Caco-2 (cell line): ENCODE measurements around the gene PTPRB. TPM values are rescaled to one million over a fixed set of nuclear protein-coding genes. Genes with fewer than 3 reads are reported as not detected.

Source experiments
- BruUV-seq: library from RNA; stranded (reverse); fragments of 400-500 nt; replicated peaks from 2 replicates; lab custom pipeline; 2021; lab: Mats Ljungman, UMichigan
- CTCF ChIA-PET: fragments of 300-600 bp; sonication (Branson Sonifier 250); formaldehyde crosslinking; loops from one replicate; lab custom pipeline; 2022; ENCODE audit warnings: antibody characterized with exemption; lab: Charles Lee
- POLR2A ChIA-PET: fragments of 300-600 bp; sonication (Branson Sonifier 250); formaldehyde crosslinking; loops from one replicate; lab custom pipeline; 2022; ENCODE audit warnings: antibody characterized with exemption; lab: Charles Lee
- DNase-seq, 2 experiments: peaks; one replicate each; pipeline versions ENCODE4 v3.0.0 to v3.0.0-alpha.2; 2020 to 2022
- H3K27me3 ChIP-seq: replicated peaks from 2 replicates; pipeline ENCODE4 v1.6.0; 2011; ENCODE audit warnings: low read length; ENCODE audit not compliant: control insufficient read depth, insufficient read depth
- H3K36me3 ChIP-seq: 2 replicates; pipeline ENCODE4 v1.5.1; 2011; ENCODE audit warnings: low read length; ENCODE audit not compliant: control insufficient read depth, insufficient read depth
- H3K4me1 ChIP-seq: fragments of 250-450 bp; sonication (Bioruptor Pico); 2 replicates; pipeline ENCODE4 v1.5.1; 2020; ENCODE audit warnings: mild to moderate bottlenecking
- H3K4me3 ChIP-seq: 2 replicates; pipeline ENCODE4 v1.5.1; 2011; ENCODE audit warnings: low read depth, mild to moderate bottlenecking, control low read depth, low read length
- H3K9me3 ChIP-seq: fragments of 250-450 bp; sonication (Bioruptor Pico); 2 replicates; pipeline ENCODE4 v1.5.1; 2020; ENCODE audit warnings: mild to moderate bottlenecking, moderate library complexity
- H3K27ac Mint-ChIP-seq: one replicate; pipeline ENCODE4 v1.8.0; 2022; ENCODE audit warnings: mixed read lengths; ENCODE audit not compliant: unreplicated experiment
- H3K27me3 Mint-ChIP-seq: one replicate; pipeline ENCODE4 v1.8.0; 2022; ENCODE audit warnings: mixed read lengths; ENCODE audit not compliant: insufficient read depth, unreplicated experiment
- H3K36me3 Mint-ChIP-seq: one replicate; pipeline ENCODE4 v1.8.0; 2022; ENCODE audit warnings: mild to moderate bottlenecking, mixed read lengths; ENCODE audit not compliant: insufficient read depth, unreplicated experiment
- H3K4me1 Mint-ChIP-seq: one replicate; pipeline ENCODE4 v1.8.0; 2022; ENCODE audit warnings: low read depth, mixed read lengths; ENCODE audit not compliant: unreplicated experiment
- H3K4me3 Mint-ChIP-seq: one replicate; pipeline ENCODE4 v1.8.0; 2022; ENCODE audit warnings: mild to moderate bottlenecking, moderate library complexity, mixed read lengths; ENCODE audit not compliant: unreplicated experiment
- H3K9me3 Mint-ChIP-seq: one replicate; pipeline ENCODE4 v1.8.0; 2022; ENCODE audit warnings: mixed read lengths; ENCODE audit not compliant: unreplicated experiment
- CTCF ChIP-seq, 2 experiments: fragments of 200-600 bp in 1 of 2; IDR thresholded peaks; 1 replicate in 1 of 2; 2 replicates in 1 of 2; pipeline versions ENCODE4 v1.5.1 to v1.8.0; 2011 to 2022; ENCODE audit warnings: antibody characterized with exemption in 1 of 2, control low read depth in 1 of 2, inconsistent platforms in 1 of 2, low read depth in 1 of 2, low read length in 1 of 2, mild to moderate bottlenecking in 1 of 2, moderate library complexity in 1 of 2; ENCODE audit not compliant: insufficient read depth in 1 of 2, severe bottlenecking in 1 of 2, unreplicated experiment in 1 of 2
- intact Hi-C: fragments of 100-400 bp; cut with micrococcal nuclease; formaldehyde crosslinking; loops from one replicate; pipeline ENCODE4 v1.10.0; 2022; ENCODE audit not compliant: unreplicated experiment
- total RNA-seq: library from RNA; stranded (reverse); gene quantifications from 2 replicates; pipeline ENCODE4 v1.2.3, GENCODE V29; 2022

Gene PTPRB
- total RNA-seq, 1 experiment from 2014 or later, result 0.73 TPM

DNA sequence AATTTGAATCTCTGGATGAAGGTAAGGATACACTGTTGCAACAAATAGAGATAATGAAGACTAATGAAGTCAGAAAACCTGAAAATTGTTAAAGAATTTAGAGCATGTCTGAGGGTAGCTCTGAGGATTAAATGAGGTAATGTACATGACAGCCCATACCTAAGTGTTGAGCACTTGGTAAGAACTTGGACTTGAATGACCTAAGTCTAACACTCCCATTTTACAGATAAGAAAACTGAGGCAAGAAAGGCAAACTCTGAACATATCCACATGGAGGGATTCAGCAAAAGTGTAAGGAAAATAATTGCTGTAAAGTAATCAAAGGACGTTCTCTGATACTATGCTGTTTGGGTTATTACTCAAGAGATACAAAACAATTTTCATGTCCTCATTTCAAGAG lies 29.0 kb downstream of the PTPRB start:
- no TSS peak for BruUV-seq
- DNase-seq, result no peak
- H3K4me3 Mint-ChIP-seq, result no peak overlapping the region
- H3K27me3 Mint-ChIP-seq, result peaks cover 8% of the 10 kb centered on the region
- no peaks in the 10 kb centered on the region for H3K36me3 Mint-ChIP-seq
- no peaks in the 10 kb centered on the region for H3K9me3 ChIP-seq
- no peak overlapping the region for H3K27ac Mint-ChIP-seq
- H3K9me3 Mint-ChIP-seq, result no peaks in the 10 kb centered on the region
- intact Hi-C loops, result loop anchor here (10.0 kb wide), 1 partner anchor 237 kb away; no protein-coding TSS in a partner anchor
- peaks cover 2% of the 10 kb centered on the region; the same call in 1 of the 2 replicates for H3K27me3 ChIP-seq
- POLR2A ChIA-PET, result no interaction called here
- no peaks in the 10 kb centered on the region for H3K36me3 ChIP-seq
- H3K4me3 ChIP-seq, result no peak overlapping the region
- no peaks in the 10 kb centered on the region for H3K4me1 ChIP-seq
- no peaks in the 10 kb centered on the region for H3K4me1 Mint-ChIP-seq
- CTCF ChIA-PET, result no interaction called here
- no peak for TF ChIP-seq CTCF (IDR thresholded peaks at IDR 0.05; ENCODE audit: insufficient read depth in 1 of 2, low read depth in 1 of 2, low read length in 1 of 2, severe bottlenecking in 1 of 2, unreplicated experiment in 1 of 2)

DNA sequence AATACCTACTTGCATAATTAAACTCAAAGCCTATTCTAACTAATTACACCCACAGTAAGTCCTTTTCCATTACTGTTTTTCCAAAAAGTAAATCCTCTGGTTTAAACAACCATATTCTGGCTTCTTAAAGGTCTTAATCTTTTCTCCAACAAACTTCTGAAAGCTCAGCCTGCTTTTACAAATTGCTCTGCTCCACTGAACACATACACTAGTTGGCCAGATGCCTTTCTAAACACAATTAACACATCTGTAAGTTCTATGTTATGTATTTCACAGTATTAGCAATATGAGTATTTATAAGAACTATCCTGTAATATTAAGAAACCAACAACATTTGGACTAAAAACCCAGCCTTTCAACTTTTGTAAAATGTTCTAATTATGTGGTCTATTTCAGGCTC lies 30.1 kb downstream of the PTPRB start:
- CTCF ChIA-PET, result no interaction called here
- intact Hi-C loops, result loop anchor here (10.0 kb wide), 1 partner anchor 238 kb away; no protein-coding TSS in a partner anchor
- no peak for TF ChIP-seq CTCF (IDR thresholded peaks at IDR 0.05; ENCODE audit: insufficient read depth in 1 of 2, low read depth in 1 of 2, low read length in 1 of 2, severe bottlenecking in 1 of 2, unreplicated experiment in 1 of 2)
- no peaks in the 10 kb centered on the region for H3K9me3 Mint-ChIP-seq
- no peaks in the 10 kb centered on the region for H3K36me3 ChIP-seq
- H3K4me1 Mint-ChIP-seq, result no peaks in the 10 kb centered on the region
- no TSS peak for BruUV-seq
- H3K27ac Mint-ChIP-seq, result no peak overlapping the region
- no peaks in the 10 kb centered on the region for H3K4me1 ChIP-seq
- DNase-seq, result no peak
- H3K4me3 ChIP-seq, result no peak overlapping the region
- H3K27me3 Mint-ChIP-seq, result peaks cover 7% of the 10 kb centered on the region
- H3K36me3 Mint-ChIP-seq, result no peaks in the 10 kb centered on the region
- H3K27me3 ChIP-seq, result peaks cover 2% of the 10 kb centered on the region; the same call in 1 of the 2 replicates
- no peak overlapping the region for H3K4me3 Mint-ChIP-seq
- no peaks in the 10 kb centered on the region for H3K9me3 ChIP-seq
- POLR2A ChIA-PET, result no interaction called here

DNA sequence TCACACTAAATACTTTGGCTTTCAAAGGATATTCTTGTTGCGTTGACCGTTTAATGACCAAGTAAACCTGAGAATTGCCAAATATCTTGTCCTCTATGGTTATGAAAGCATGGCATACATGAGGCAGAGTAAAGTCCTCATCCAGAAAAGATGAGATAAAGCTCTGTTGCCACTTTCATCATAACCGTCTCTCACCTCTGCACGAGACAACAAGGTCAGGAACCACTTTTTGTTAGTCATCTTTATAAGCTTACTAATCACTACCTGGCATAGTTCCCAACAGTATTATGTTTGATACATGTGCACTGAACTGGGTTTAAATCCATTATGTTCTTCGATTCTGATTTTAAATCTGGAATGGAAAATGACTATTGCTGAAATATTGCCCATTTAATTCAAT lies 31.3 kb downstream of the PTPRB start:
- no peak for DNase-seq
- ChIA-PET POLR2A (no interaction called here), CTCF (interaction anchor here (0.6 kb wide), 1 partner anchor 43 kb away, joined by 3 read pairs; no protein-coding TSS in a partner anchor)
- no peak overlapping the region for H3K4me3 Mint-ChIP-seq
- H3K27ac Mint-ChIP-seq, result no peak overlapping the region
- no peak for TF ChIP-seq CTCF (IDR thresholded peaks at IDR 0.05; ENCODE audit: insufficient read depth in 1 of 2, low read depth in 1 of 2, low read length in 1 of 2, severe bottlenecking in 1 of 2, unreplicated experiment in 1 of 2)
- no peaks in the 10 kb centered on the region for H3K4me1 ChIP-seq
- H3K27me3 ChIP-seq, result peaks cover 2% of the 10 kb centered on the region; the same call in 1 of the 2 replicates
- H3K4me1 Mint-ChIP-seq, result no peaks in the 10 kb centered on the region
- H3K36me3 ChIP-seq, result no peaks in the 10 kb centered on the region
- peaks cover 9% of the 10 kb centered on the region for H3K27me3 Mint-ChIP-seq
- no peaks in the 10 kb centered on the region for H3K9me3 ChIP-seq
- H3K4me3 ChIP-seq, result no peak overlapping the region
- no peaks in the 10 kb centered on the region for H3K36me3 Mint-ChIP-seq
- intact Hi-C loops, result loop anchor here (10.0 kb wide), 1 partner anchor 239 kb away; no protein-coding TSS in a partner anchor
- BruUV-seq, result no TSS peak
- H3K9me3 Mint-ChIP-seq, result no peaks in the 10 kb centered on the region
